ENCODE measurements around the gene KCTD1.

Gene KCTD1

GRCh38 chr18:26454616-26455015, 93.7 kb downstream of the KCTD1 start:
- H3K4me1 ChIP-seq (ENCODE audit: low read length), result peaks cover 49% of the 10 kb centered on the region

GRCh38 chr18:26454192-26454591, 94.2 kb downstream of the KCTD1 start:
- H3K79me2 ChIP-seq (ENCODE audit: low read length), result no peaks in the 10 kb centered on the region
- peak overlapping the region; percentile 26 for H3K4me3 ChIP-seq (ENCODE audit: low read length)
- peak overlapping the region; percentile 85 for H3K27ac ChIP-seq (ENCODE audit: low read length)
- no peaks in the 10 kb centered on the region for H3K9me3 ChIP-seq (replicated peaks; ENCODE audit: insufficient read depth, low read length)
- peaks cover 48% of the 10 kb centered on the region for H3K4me1 ChIP-seq (ENCODE audit: low read length)
- TF ChIP-seq CTCF (IDR thresholded peaks at IDR 0.05; ENCODE audit: low read length), result no peak
- TF ChIP-seq EZH2 (optimal IDR thresholded peaks at IDR 0.05; ENCODE audit: low read depth, low read length), result no peak
- TF ChIP-seq EZH2phosphoT487 (IDR thresholded peaks at IDR 0.05; ENCODE audit: low read length), result no peak
- DNase-seq, result peak; percentile 52
- no peaks in the 10 kb centered on the region for H4K20me1 ChIP-seq (ENCODE audit: insufficient read depth, low read length)
- no peaks in the 10 kb centered on the region for H3K36me3 ChIP-seq (replicated peaks; ENCODE audit: insufficient read depth, low read length)
- peak overlapping the region; percentile 78 for H3K4me2 ChIP-seq (ENCODE audit: low read depth, low read length)
- H2AFZ ChIP-seq (ENCODE audit: low read length), result peak overlapping the region; percentile 40
- H3K9me2 ChIP-seq (replicated peaks; ENCODE audit: insufficient read depth, low read length), result no peaks in the 10 kb centered on the region
- H3K9ac ChIP-seq (ENCODE audit: low read length), result peak overlapping the region; percentile 37; the same call in 1 of the 2 replicates
- no peaks in the 10 kb centered on the region; the same call in 1 of the 2 replicates for H3K27me3 ChIP-seq (replicated peaks; ENCODE audit: insufficient read depth, low read length)
- H3F3A ChIP-seq (ENCODE audit: insufficient read depth, low read length), result peaks cover 20% of the 10 kb centered on the region

More at GRCh38 chr18:26454616-26455015, 93.7 kb downstream of the KCTD1 start:
- Histone ChIP-seq H3K4me3 (ENCODE audit: low read length) (peak overlapping the region; percentile 26), H3K9me2 (replicated peaks; ENCODE audit: insufficient read depth, low read length) (no peaks in the 10 kb centered on the region), H3K36me3 (replicated peaks; ENCODE audit: insufficient read depth, low read length) (no peaks in the 10 kb centered on the region), H3K79me2 (ENCODE audit: low read length) (no peaks in the 10 kb centered on the region), H3F3A (ENCODE audit: insufficient read depth, low read length) (peaks cover 20% of the 10 kb centered on the region), H3K9ac (ENCODE audit: low read length) (peak overlapping the region; percentile 37; the same call in 1 of the 2 replicates), H3K27ac (ENCODE audit: low read length) (peak overlapping the region; percentile 85), H3K27me3 (replicated peaks; ENCODE audit: insufficient read depth, low read length) (no peaks in the 10 kb centered on the region; the same call in 1 of the 2 replicates), H2AFZ (ENCODE audit: low read length) (peak overlapping the region; percentile 40), H3K9me3 (replicated peaks; ENCODE audit: insufficient read depth, low read length) (no peaks in the 10 kb centered on the region), H3K4me2 (ENCODE audit: low read depth, low read length) (peak overlapping the region; percentile 78), H4K20me1 (ENCODE audit: insufficient read depth, low read length) (no peaks in the 10 kb centered on the region)
- DNase-seq, result peak; percentile 80
- TF ChIP-seq EZH2 (optimal IDR thresholded peaks at IDR 0.05; ENCODE audit: low read depth, low read length) (no peak), CTCF (IDR thresholded peaks at IDR 0.05; ENCODE audit: low read length) (no peak), EZH2phosphoT487 (IDR thresholded peaks at IDR 0.05; ENCODE audit: low read length) (no peak)

- Histone ChIP-seq H3K9me3 (replicated peaks; ENCODE audit: insufficient read depth, low read length) (no peaks in the 10 kb centered on the region), H3K36me3 (replicated peaks; ENCODE audit: insufficient read depth, low read length) (no peaks in the 10 kb centered on the region), H3F3A (ENCODE audit: insufficient read depth, low read length) (peaks cover 27% of the 10 kb centered on the region), H3K79me2 (ENCODE audit: low read length) (no peaks in the 10 kb centered on the region), H3K4me2 (ENCODE audit: low read depth, low read length) (peak overlapping the region; percentile 78), H3K4me3 (ENCODE audit: low read length) (peak overlapping the region; percentile 26), H3K9ac (ENCODE audit: low read length) (peak overlapping the region; percentile 15; the same call in 1 of the 2 replicates), H3K27ac (ENCODE audit: low read length) (peak overlapping the region; percentile 85), H2AFZ (ENCODE audit: low read length) (peak overlapping the region; percentile 41), H3K9me2 (replicated peaks; ENCODE audit: insufficient read depth, low read length) (no peaks in the 10 kb centered on the region), H3K4me1 (ENCODE audit: low read length) (peaks cover 46% of the 10 kb centered on the region), H4K20me1 (ENCODE audit: insufficient read depth, low read length) (no peaks in the 10 kb centered on the region), H3K27me3 (replicated peaks; ENCODE audit: insufficient read depth, low read length) (no peaks in the 10 kb centered on the region; the same call in 1 of the 2 replicates)
- DNase-seq, result peak; percentile 54
- no peak for TF ChIP-seq CTCF (IDR thresholded peaks at IDR 0.05; ENCODE audit: low read length)
- no peak for TF ChIP-seq EZH2phosphoT487 (IDR thresholded peaks at IDR 0.05; ENCODE audit: low read length)
- no peak for TF ChIP-seq EZH2 (optimal IDR thresholded peaks at IDR 0.05; ENCODE audit: low read depth, low read length)
Measured at GRCh38 chr18:26453386-26453901, 94.9 kb downstream of the KCTD1 start.

Measured in MM.1S (cell line).